Testis (tissue), 3 donors: ENCODE measurements around the gene DOCK9. TPM values are rescaled to one million over a fixed set of nuclear protein-coding genes. Genes with fewer than 3 reads are reported as not detected.

ENCODE experiments used
- DNase-seq: peaks from one replicate; pipeline ENCODE4 v3.0.0-alpha.2; 2019
- H3K27ac ChIP-seq, 2 donors: fragments of 200-600 bp; sonication (generic); one replicate each; pipeline ENCODE4 v1.5.1; 2019
- H3K27me3 ChIP-seq: fragments of 200-600 bp; sonication (generic); one replicate; pipeline ENCODE4 v1.5.1; 2019
- H3K36me3 ChIP-seq: fragments of 200-600 bp; sonication (generic); one replicate; pipeline ENCODE4 v1.5.1; 2017; ENCODE audit warnings: low read depth; ENCODE audit errors: missing control alignments
- H3K4me1 ChIP-seq: fragments of 200-600 bp; sonication (generic); one replicate; pipeline ENCODE4 v1.5.1; 2019
- H3K4me3 ChIP-seq, 2 donors: fragments of 200-600 bp; sonication (generic); one replicate each; pipeline ENCODE4 v1.5.1; 2017 to 2019
- H3K9me3 ChIP-seq: fragments of 200-600 bp; sonication (generic); one replicate; pipeline ENCODE4 v1.5.1; 2017
- POLR2A ChIP-seq: fragments of 450-650 bp; IDR thresholded peaks from one replicate; pipeline ENCODE4 v1.6.1; 2017; ENCODE audit warnings: antibody characterized with exemption, mild to moderate bottlenecking, moderate library complexity
- WGBS, 2 donors: methylation state at CpG; one replicate each; pipeline ENCODE4 v1.1.5; 2018; 5-methylcytosine and 5-hydroxymethylcytosine counted together
- intact Hi-C: fragments of 100-400 bp; cut with DNase I; formaldehyde crosslinking; loops from one replicate; pipeline ENCODE4 v1.15.1; 2023; ENCODE audit warnings: low total_unique reads
- polyA plus RNA-seq: library from polyadenylated mRNA; stranded (reverse); fragments of 350-450 nt; fragmentation: Illumina TruSeq; extraction: RNeasy Lipid Tissue Mini Kit (QIAGEN cat#74804); gene quantifications from one replicate; pipeline ENCODE4 v1.2.3, GENCODE V29; 2014; ENCODE audit warnings: low read depth, low replicate concordance; ENCODE audit not compliant: insufficient read depth
- total RNA-seq, 2 donors: library from RNA; depleted of rRNA; stranded (reverse); fragments of >200 nt; gene quantifications; one replicate each; pipeline ENCODE4 v1.2.3, GENCODE V29; 2016
- TF ChIP-seq, protein P1 (sequence below), 3 experiments: fragments of 450-650 bp in 2 of 3; fragments of 200-600 bp in 1 of 3; sonication (generic) in 1 of 3; IDR thresholded peaks; one replicate each; pipeline ENCODE4 v1.5.1; 2016 to 2019; ENCODE audit warnings: antibody characterized with exemption in 3 of 3, mild to moderate bottlenecking in 2 of 3, moderate library complexity in 1 of 3

DOCK9 gene
- total and polyA plus RNA-seq, 3 donors from 2014 or later = 48.0 to 74.9 (median 63.4) TPM

DNA sequence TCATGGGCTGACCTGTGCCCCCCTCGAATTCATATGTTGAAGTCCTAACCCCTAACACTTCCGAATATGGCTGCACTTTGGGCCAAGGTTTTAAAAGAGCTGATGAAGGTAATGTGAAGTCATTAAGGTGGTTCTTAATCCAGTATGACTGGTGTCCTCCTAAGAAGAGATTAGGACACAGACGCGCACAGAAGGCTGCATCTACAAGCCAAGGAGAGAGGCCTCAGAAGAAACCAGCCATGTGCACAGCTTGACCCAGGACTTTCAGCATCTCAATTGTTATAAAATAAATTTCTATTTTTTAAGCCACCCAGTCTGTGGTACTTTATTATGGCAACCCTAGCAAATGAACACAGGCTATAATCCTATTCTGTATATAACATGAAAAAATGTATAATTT is 99.9 kb downstream of the DOCK9 start:
- Histone ChIP-seq H3K4me3 (no peak overlapping the region), H3K27me3 (no peaks in the 10 kb centered on the region), H3K4me1 (no peaks in the 10 kb centered on the region), H3K9me3 (no peaks in the 10 kb centered on the region), H3K36me3 (no peaks in the 10 kb centered on the region), H3K27ac (no peak overlapping the region)
- TF ChIP-seq, protein P1, sequence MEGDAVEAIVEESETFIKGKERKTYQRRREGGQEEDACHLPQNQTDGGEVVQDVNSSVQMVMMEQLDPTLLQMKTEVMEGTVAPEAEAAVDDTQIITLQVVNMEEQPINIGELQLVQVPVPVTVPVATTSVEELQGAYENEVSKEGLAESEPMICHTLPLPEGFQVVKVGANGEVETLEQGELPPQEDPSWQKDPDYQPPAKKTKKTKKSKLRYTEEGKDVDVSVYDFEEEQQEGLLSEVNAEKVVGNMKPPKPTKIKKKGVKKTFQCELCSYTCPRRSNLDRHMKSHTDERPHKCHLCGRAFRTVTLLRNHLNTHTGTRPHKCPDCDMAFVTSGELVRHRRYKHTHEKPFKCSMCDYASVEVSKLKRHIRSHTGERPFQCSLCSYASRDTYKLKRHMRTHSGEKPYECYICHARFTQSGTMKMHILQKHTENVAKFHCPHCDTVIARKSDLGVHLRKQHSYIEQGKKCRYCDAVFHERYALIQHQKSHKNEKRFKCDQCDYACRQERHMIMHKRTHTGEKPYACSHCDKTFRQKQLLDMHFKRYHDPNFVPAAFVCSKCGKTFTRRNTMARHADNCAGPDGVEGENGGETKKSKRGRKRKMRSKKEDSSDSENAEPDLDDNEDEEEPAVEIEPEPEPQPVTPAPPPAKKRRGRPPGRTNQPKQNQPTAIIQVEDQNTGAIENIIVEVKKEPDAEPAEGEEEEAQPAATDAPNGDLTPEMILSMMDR (IDR thresholded peaks at IDR 0.05) = no peak
- no peak for TF ChIP-seq POLR2A
- WGBS, 2 donors = 88 to 95% methylated on average over 4 of the region's 4 CpGs
- DNase-seq = no peak
- intact Hi-C loops = no loop called here

- TF ChIP-seq, protein P1 (IDR thresholded peaks at IDR 0.05) = no peak
- no peak for TF ChIP-seq POLR2A
- no peak overlapping the region for H3K27ac ChIP-seq
- no peaks in the 10 kb centered on the region for H3K27me3 ChIP-seq
- H3K4me3 ChIP-seq = no peak overlapping the region
- no peak for DNase-seq
- H3K4me1 ChIP-seq = no peaks in the 10 kb centered on the region
- WGBS, 2 donors = 97% methylated on average over 3 of the region's 3 CpGs
- no peaks in the 10 kb centered on the region for H3K9me3 ChIP-seq
- no peaks in the 10 kb centered on the region for H3K36me3 ChIP-seq
- intact Hi-C loops = no loop called here
Observed at GRCh38 chr13:98877466-98877865, 100.4 kb downstream of the DOCK9 start.

DNA sequence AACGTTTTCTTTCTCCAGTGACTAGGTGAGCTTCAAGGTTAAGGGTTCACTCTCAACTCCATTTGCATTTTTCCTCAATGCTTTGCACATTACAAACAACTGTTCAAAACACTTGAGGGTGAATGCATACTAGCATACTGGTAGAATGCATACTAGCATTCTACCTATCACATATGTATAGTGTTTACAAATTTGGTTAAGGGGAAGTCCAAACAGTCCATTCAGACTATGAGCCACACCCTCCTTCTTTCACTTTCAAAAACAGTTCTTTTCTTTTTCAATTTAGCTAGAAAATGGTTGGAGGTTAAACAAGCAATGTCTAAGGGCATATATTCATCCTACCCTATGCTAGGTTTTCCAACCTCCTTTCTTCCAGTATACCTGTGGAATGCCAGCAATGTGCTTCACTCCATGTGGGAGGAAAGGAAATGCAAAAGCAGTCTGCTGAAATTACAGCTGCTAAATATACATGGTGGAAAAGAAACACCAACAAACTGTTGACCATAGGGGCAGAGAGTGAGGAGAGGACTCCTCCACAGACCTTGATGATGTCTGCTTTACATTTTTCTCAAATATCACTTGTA is 102.6 kb downstream of the DOCK9 start:
- WGBS, 2 donors = 37 to 70% methylated on average over 1 of the region's 1 CpG
- intact Hi-C loops = no loop called here
- H3K27me3 ChIP-seq = no peaks in the 10 kb centered on the region
- TF ChIP-seq, protein P1 (IDR thresholded peaks at IDR 0.05) = no peak
- TF ChIP-seq POLR2A = no peak
- H3K9me3 ChIP-seq = no peaks in the 10 kb centered on the region
- no peak overlapping the region for H3K27ac ChIP-seq
- no peaks in the 10 kb centered on the region for H3K36me3 ChIP-seq
- DNase-seq = no peak
- H3K4me3 ChIP-seq = no peak overlapping the region
- no peaks in the 10 kb centered on the region for H3K4me1 ChIP-seq

GRCh38 chr13:98874029-98874397 is 103.9 kb downstream of the DOCK9 start:
- DNase-seq = no peak
- TF ChIP-seq, protein P1 (IDR thresholded peaks at IDR 0.05) = no peak
- no peak for TF ChIP-seq POLR2A
- no peaks in the 10 kb centered on the region for H3K27me3 ChIP-seq
- no peaks in the 10 kb centered on the region for H3K9me3 ChIP-seq
- no peak overlapping the region for H3K4me3 ChIP-seq
- 92 to 96% methylated on average over 2 of the region's 2 CpGs for WGBS, 2 donors
- no peaks in the 10 kb centered on the region for H3K36me3 ChIP-seq
- no peaks in the 10 kb centered on the region for H3K4me1 ChIP-seq
- intact Hi-C loops = no loop called here
- peak overlapping the region in 1 of 2 donors; percentile 8 for H3K27ac ChIP-seq

DNA sequence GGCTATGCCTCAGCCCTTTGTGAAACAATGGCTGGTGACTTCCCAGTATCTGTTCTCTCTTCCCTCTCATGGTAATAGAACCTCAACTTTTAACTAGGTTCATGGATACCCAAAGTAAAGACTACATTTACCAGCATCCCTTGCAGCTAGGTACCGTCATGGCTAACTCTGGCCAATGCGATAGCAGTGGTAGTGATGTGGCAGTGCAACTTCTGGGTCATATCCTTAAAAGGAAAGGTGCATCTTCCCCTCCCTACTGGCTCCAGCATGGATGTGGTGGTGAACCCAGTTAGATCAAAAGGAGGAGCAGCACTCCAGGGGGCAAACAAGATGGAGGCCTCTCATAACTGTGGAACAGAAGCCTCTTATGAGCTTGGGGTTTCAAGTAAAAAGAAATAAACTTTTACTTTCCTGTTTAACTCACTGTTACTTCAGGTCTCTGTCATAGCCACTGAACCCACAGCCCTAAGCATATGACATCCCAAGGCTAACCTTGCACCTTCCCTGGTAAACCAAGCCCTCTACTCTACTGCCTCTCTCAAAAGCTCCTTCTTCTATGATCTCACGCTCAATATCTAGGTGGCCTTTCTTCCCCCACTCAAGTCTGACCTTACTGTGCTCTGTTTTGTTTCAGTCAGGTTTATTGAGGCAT is 104.4 kb downstream of the DOCK9 start:
- no peak overlapping the region for H3K4me3 ChIP-seq
- no peaks in the 10 kb centered on the region for H3K36me3 ChIP-seq
- TF ChIP-seq, protein P1 (IDR thresholded peaks at IDR 0.05) = no peak
- no peak for TF ChIP-seq POLR2A
- H3K27me3 ChIP-seq = no peaks in the 10 kb centered on the region
- no peak for DNase-seq
- no peaks in the 10 kb centered on the region for H3K4me1 ChIP-seq
- H3K27ac ChIP-seq = peak overlapping the region in 1 of 2 donors; percentile 8
- no peaks in the 10 kb centered on the region for H3K9me3 ChIP-seq
- intact Hi-C loops = no loop called here
- 93 to 98% methylated on average over 3 of the region's 3 CpGs for WGBS, 2 donors
